Measurements from ENCODE around the gene MYH4. TPM values are rescaled to one million over a fixed set of nuclear protein-coding genes. Genes with fewer than 3 reads are reported as not detected.

MYH4 gene
- polyA plus RNA-seq (2013, experiment 1 of 2): not detected
- polyA plus RNA-seq (2013, experiment 2 of 2): not detected

DNA sequence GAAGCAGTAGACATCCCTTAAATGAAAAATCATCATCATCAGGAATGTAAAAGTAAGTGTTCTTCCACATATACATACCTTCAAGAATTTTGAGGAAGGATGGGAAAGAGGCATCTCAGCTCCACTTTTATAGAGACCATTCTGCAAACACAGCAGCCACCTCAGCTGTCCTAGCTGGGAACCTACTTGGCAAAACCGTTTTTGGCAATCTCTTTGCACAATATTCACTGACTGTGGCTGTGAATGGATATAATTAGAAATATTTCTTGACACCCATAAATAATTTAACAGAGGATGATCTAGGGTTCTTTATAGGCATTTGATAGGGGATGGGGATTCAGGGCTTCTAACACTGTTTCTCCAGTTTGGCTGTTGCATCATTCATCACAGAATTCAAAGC lies at the start of gene MYH4:
TSS of gene MYH4 (minus strand) at position 101 of the 400 bp plus-strand sequence. CDS start 2,814 bp downstream, outside the sequence.
- H3K36me3 ChIP-seq (ENCODE audit: control insufficient read depth, insufficient read depth, low read length): no peaks in the 10 kb centered on the region
- H3K9me3 ChIP-seq (ENCODE audit: control insufficient read depth, low read length): no peaks in the 10 kb centered on the region
- no CpG with 5 or more reads among the region's 1 CpG for WGBS, 2 experiments (ENCODE audit: insufficient coverage in 2 of 2)
- no peaks in the 10 kb centered on the region for H3K4me1 ChIP-seq (ENCODE audit: control insufficient read depth, insufficient read depth, low read length, poor library complexity, severe bottlenecking)
- no peak within 1 kb of the TSS for H3K4me3 ChIP-seq (ENCODE audit: extremely low read depth, insufficient read depth, low read length, poor library complexity, severe bottlenecking)
- H3K27ac ChIP-seq (ENCODE audit: low read depth, low read length, severe bottlenecking): no peak within 1 kb of the TSS

DNA sequence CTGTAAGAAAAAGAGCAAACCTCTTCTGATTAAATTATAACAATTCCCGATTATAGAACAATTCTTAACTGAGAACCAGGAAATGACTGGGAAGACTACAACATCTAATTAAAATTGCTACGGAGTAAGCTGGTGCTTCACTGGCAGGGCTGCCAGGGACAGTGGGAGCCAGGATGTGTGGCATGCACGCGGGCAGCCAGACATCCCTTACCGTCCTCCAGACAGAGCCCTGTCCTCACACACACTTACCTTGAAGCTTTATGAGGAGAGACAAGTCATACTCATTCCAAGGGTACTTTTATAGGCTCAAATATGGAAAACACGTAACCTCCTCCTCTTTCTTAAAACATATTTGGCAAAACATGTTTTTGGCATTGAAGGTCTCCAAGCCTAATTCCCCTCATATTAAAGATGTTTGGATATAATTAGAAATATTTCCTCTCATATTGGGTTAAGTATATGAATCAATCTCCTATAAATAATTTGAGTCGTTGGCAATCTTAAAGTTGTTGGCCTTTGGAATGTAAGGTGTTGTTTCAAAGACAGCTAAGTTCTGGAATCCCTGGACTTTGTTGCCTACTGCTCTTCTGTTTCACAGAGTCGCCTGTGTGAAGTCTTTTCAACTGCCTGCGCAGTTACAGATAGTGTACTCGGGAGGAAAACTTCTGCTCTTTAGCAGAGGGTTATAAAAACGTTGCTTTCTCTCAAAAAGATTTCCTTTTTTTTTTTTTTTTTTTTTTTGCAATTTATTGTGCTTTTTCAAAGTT lies 49.1 kb upstream of the MYH4 start, which contains the start of gene MYH1:
TSS of gene MYH1 (minus strand) at position 272 of the 767 bp plus-strand sequence. CDS start 1,900 bp downstream, outside the sequence.
- Histone ChIP-seq H3K4me1 (ENCODE audit: control insufficient read depth, insufficient read depth, low read length, poor library complexity, severe bottlenecking) (no peaks in the 10 kb centered on the region), H3K27ac (ENCODE audit: low read depth, low read length, severe bottlenecking) (no peak within 1 kb of the TSS), H3K9me3 (ENCODE audit: control insufficient read depth, low read length) (no peaks in the 10 kb centered on the region), H3K36me3 (ENCODE audit: control insufficient read depth, insufficient read depth, low read length) (no peaks in the 10 kb centered on the region), H3K4me3 (ENCODE audit: extremely low read depth, insufficient read depth, low read length, poor library complexity, severe bottlenecking) (no peak within 1 kb of the TSS)
- WGBS, 2 experiments (ENCODE audit: insufficient coverage in 2 of 2): 70 to 90% methylated on average over 2 to 5 of the region's 11 CpGs

DNA sequence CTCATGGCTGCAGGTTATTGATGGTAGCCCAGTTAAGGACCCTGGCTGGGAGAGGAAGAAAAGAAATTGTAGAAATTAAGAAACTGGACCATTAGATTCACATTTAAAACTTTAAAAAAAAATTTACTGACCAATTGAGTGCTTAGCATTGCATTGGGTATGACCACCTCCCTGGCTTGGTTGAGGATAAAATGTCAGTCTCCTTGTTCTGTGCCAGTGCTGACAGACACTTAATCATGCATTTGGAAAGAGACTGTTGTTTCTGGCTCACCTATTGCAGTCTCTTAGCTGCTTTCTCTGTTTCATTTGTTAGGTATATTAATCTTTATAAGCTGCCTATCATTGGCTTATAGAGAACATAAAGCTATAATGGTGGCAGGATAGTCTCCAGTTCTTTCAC lies 47.3 kb upstream of the MYH4 start:
- Histone ChIP-seq H3K9me3 (ENCODE audit: control insufficient read depth, low read length) (no peaks in the 10 kb centered on the region), H3K4me3 (ENCODE audit: extremely low read depth, insufficient read depth, low read length, poor library complexity, severe bottlenecking) (no peak overlapping the region), H3K27ac (ENCODE audit: low read depth, low read length, severe bottlenecking) (no peak overlapping the region), H3K36me3 (ENCODE audit: control insufficient read depth, insufficient read depth, low read length) (no peaks in the 10 kb centered on the region), H3K4me1 (ENCODE audit: control insufficient read depth, insufficient read depth, low read length, poor library complexity, severe bottlenecking) (no peaks in the 10 kb centered on the region)

DNA sequence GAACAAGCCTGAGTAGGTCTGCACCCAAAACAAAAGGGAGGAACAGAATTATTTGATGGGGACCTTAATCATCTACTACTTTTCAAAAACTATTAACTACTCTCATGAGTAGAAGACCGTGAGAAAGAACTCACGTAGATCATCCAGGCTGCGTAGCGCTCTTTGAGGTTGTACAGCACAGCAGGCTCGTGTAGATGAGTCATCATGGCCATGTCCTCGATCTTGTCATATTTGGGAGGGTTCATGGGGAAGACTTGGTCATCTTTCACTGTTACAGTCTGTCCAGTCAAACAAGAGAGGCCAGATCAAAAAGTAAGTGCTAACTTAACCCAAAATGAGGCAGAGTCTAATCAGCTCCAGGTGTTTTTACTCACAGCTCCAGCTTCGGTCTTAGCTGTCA lies 46.7 kb upstream of the MYH4 start:
- Histone ChIP-seq H3K4me1 (ENCODE audit: control insufficient read depth, insufficient read depth, low read length, poor library complexity, severe bottlenecking) (no peaks in the 10 kb centered on the region), H3K9me3 (ENCODE audit: control insufficient read depth, low read length) (no peaks in the 10 kb centered on the region), H3K36me3 (ENCODE audit: control insufficient read depth, insufficient read depth, low read length) (no peaks in the 10 kb centered on the region), H3K4me3 (ENCODE audit: extremely low read depth, insufficient read depth, low read length, poor library complexity, severe bottlenecking) (no peak overlapping the region), H3K27ac (ENCODE audit: low read depth, low read length, severe bottlenecking) (no peak overlapping the region)
- WGBS, 2 experiments (ENCODE audit: insufficient coverage in 2 of 2): 94 to 95% methylated on average over 3 to 6 of the region's 7 CpGs

DNA sequence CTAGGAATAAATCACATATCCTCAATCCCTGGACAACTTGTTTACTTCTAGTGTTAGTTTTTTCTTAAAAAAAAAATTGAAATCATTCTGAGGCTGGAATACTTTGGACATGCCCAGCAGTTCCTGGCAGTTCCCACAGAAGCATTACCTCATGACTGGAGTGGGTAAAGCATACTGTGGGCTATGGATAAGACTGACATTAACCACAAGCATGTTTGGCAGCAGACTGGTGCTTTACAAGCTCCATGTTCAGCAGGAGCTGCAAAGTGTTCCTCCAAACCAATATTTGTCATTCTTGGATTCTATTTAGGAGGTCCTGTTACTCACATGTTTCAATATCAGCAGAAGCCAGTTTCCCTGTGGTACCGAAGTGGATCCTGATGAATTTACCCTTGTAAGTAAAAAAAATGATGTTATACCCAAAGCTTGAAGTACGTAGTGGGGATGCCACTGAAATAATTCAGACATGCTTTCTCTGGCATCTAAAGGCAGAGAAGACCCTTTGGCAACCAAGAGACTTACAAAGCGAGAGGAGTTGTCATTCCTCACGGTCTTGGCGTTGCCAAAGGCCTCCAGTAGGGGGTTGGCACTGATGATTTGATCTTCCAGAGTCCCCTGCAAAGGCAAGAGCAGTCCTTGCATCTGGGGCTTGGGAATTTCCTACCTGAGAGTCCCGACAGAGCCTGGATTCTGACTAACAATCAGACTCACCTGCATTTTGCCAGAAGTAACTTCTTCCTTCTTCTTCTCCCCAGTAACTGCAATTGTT lies 44.1 kb upstream of the MYH4 start:
- Histone ChIP-seq H3K9me3 (ENCODE audit: control insufficient read depth, low read length) (no peaks in the 10 kb centered on the region), H3K4me1 (ENCODE audit: control insufficient read depth, insufficient read depth, low read length, poor library complexity, severe bottlenecking) (no peaks in the 10 kb centered on the region), H3K36me3 (ENCODE audit: control insufficient read depth, insufficient read depth, low read length) (no peaks in the 10 kb centered on the region), H3K4me3 (ENCODE audit: extremely low read depth, insufficient read depth, low read length, poor library complexity, severe bottlenecking) (no peak overlapping the region), H3K27ac (ENCODE audit: low read depth, low read length, severe bottlenecking) (no peak overlapping the region)
- 59 to 90% methylated on average over 2 of the region's 6 CpGs for WGBS, 2 experiments (ENCODE audit: insufficient coverage in 2 of 2)

DNA sequence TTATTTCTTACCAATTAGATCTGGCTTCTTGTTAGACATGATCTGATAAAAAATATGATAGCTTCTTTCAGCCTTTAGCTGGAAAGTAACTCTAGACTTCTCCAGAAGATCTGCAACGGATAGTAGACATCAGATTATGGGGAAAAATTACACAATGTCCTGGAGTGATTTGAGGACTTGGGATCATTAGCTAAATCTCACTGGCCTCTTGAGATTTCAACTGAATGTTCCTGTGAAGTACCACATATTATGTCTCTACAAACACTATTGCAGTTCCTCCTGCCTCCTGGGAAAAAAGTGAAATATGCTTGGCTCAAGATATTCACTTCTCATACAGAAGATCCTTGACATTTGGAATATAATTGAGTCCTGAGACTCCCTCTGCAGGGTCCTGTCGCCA lies 43.5 kb upstream of the MYH4 start:
- no peak overlapping the region for H3K27ac ChIP-seq (ENCODE audit: low read depth, low read length, severe bottlenecking)
- 80 to 100% methylated on average over 1 of the region's 2 CpGs for WGBS, 2 experiments (ENCODE audit: insufficient coverage in 2 of 2)
- no peaks in the 10 kb centered on the region for H3K9me3 ChIP-seq (ENCODE audit: control insufficient read depth, low read length)
- no peaks in the 10 kb centered on the region for H3K4me1 ChIP-seq (ENCODE audit: control insufficient read depth, insufficient read depth, low read length, poor library complexity, severe bottlenecking)
- H3K4me3 ChIP-seq (ENCODE audit: extremely low read depth, insufficient read depth, low read length, poor library complexity, severe bottlenecking): no peak overlapping the region
- no peaks in the 10 kb centered on the region for H3K36me3 ChIP-seq (ENCODE audit: control insufficient read depth, insufficient read depth, low read length)

DNA sequence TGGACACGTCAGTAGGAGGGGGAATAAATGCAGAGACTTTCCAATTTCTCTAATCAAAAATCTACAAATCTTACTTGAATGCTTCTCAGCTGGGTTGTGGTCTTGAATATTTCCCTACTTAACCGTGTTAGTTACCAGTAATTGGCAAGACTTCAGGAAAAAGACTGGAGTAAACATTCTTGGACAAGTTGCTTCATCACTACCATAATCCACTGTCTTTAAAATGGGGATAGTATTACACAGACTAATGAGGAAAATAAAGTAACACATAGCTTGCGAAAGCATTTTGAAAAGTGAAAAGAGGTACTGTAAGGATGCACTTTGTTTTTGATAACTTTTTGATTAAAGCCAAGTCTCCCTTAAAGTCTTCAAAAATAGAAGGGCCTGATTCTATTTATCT lies 30.6 kb upstream of the MYH4 start:
- 100% methylated on average over 1 of the region's 3 CpGs; no CpG with 5 or more reads in 1 of the 2 experiments for whole genome bisulfite sequencing, 2 experiments (ENCODE audit: insufficient coverage in 2 of 2)
- no peaks in the 10 kb centered on the region for H3K36me3 ChIP-seq (ENCODE audit: control insufficient read depth, insufficient read depth, low read length)
- no peaks in the 10 kb centered on the region for H3K4me1 ChIP-seq (ENCODE audit: control insufficient read depth, insufficient read depth, low read length, poor library complexity, severe bottlenecking)
- no peak overlapping the region for H3K27ac ChIP-seq (ENCODE audit: low read depth, low read length, severe bottlenecking)
- H3K9me3 ChIP-seq (ENCODE audit: control insufficient read depth, low read length): no peaks in the 10 kb centered on the region
- no peak overlapping the region for H3K4me3 ChIP-seq (ENCODE audit: extremely low read depth, insufficient read depth, low read length, poor library complexity, severe bottlenecking)

DNA sequence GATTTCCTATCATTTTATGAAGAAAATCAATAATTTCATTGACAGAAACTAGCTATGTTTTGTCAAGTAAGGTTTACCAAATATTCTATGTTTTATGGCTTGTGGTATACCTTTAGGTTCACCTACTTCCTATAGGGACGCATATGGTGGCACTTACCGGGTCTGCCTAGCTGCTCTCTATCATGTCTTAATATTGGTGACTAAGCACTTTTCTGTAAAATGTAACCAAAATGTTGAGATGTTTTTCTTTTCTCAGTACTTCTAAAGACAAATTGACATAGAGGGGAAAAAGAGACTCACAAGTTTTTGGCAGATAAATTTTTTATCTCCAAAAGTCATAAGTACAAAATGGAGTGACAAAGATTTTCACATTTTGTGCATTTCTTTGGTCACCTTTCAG lies 22.6 kb upstream of the MYH4 start:
- peaks cover 6% of the 10 kb centered on the region for H3K9me3 ChIP-seq (ENCODE audit: control insufficient read depth, low read length)
- no peaks in the 10 kb centered on the region for H3K4me1 ChIP-seq (ENCODE audit: control insufficient read depth, insufficient read depth, low read length, poor library complexity, severe bottlenecking)
- H3K27ac ChIP-seq (ENCODE audit: low read depth, low read length, severe bottlenecking): no peak overlapping the region
- 100% methylated on average over 1 of the region's 2 CpGs; no CpG with 5 or more reads in 1 of the 2 experiments for WGBS, 2 experiments (ENCODE audit: insufficient coverage in 2 of 2)
- no peaks in the 10 kb centered on the region for H3K36me3 ChIP-seq (ENCODE audit: control insufficient read depth, insufficient read depth, low read length)
- H3K4me3 ChIP-seq (ENCODE audit: extremely low read depth, insufficient read depth, low read length, poor library complexity, severe bottlenecking): no peak overlapping the region

DNA sequence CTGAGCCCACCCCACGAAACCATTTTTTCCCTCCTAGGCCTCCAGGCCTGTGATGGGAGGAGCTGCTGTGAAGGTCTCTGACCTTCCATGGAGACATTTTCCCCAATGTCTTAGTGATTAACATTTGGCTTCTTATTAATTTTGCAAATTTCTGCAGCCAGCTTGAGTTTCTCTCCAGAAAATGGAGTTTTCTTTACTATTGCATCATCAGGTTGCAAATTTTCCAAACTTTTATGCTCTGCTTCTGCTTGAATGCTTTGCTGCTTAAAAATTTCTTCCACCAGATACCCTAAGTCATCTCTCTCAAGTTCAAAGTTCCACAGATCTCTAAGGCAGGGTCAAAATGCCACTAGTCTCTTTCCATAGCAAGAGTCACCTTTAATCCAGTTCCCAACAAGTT lies 12.9 kb upstream of the MYH4 start:
- H3K36me3 ChIP-seq (ENCODE audit: control insufficient read depth, insufficient read depth, low read length): no peaks in the 10 kb centered on the region
- H3K4me1 ChIP-seq (ENCODE audit: control insufficient read depth, insufficient read depth, low read length, poor library complexity, severe bottlenecking): no peaks in the 10 kb centered on the region
- no peak overlapping the region for H3K4me3 ChIP-seq (ENCODE audit: extremely low read depth, insufficient read depth, low read length, poor library complexity, severe bottlenecking)
- no peaks in the 10 kb centered on the region for H3K9me3 ChIP-seq (ENCODE audit: control insufficient read depth, low read length)
- WGBS, 2 experiments (ENCODE audit: insufficient coverage in 2 of 2): 100% methylated on average over 1 of the region's 1 CpG; no CpG with 5 or more reads in 1 of the 2 experiments
- H3K27ac ChIP-seq (ENCODE audit: low read depth, low read length, severe bottlenecking): no peak overlapping the region

DNA sequence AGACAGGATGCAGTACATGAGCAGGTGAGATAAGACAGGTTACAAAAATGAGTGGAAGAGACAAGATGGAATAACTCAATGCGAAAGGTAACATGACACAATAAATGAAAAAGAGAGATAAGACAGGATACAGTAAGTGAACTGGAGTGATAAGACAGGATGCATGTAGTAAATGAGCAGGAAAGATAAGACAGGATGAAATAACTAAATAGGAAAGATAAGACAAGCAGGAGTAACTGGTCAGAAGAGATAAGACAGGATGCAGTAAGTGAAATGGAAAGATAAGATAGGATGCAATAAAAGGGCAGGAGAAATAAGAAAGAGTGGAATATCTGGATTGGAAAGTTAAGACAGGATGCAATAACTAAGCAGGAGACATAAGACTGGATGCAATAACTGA lies 8.3 kb upstream of the MYH4 start:
- Histone ChIP-seq H3K36me3 (ENCODE audit: control insufficient read depth, insufficient read depth, low read length) (no peaks in the 10 kb centered on the region), H3K4me3 (ENCODE audit: extremely low read depth, insufficient read depth, low read length, poor library complexity, severe bottlenecking) (no peak overlapping the region), H3K27ac (ENCODE audit: low read depth, low read length, severe bottlenecking) (peak overlapping the region; percentile 50), H3K4me1 (ENCODE audit: control insufficient read depth, insufficient read depth, low read length, poor library complexity, severe bottlenecking) (no peaks in the 10 kb centered on the region), H3K9me3 (ENCODE audit: control insufficient read depth, low read length) (no peaks in the 10 kb centered on the region)
- 57 to 69% methylated on average over 1 of the region's 1 CpG for WGBS, 2 experiments (ENCODE audit: insufficient coverage in 2 of 2)

DNA sequence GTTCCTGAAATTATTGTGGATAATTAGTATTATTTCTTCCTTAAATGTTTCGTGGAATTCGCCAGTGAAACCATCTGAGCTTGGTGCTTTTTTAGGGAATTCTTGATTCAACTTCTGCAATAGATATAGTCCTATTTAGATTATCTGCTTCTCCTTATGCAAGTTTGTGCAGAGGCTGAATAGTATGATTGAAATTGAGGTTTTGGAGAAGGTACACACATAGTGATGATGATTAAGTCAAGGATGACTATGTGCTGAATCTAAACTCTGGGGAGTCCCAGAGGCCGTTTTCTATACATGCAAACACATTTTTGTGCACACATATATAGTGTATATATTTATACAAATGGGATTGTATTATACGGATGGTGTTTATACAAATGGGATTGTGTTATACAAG lies 5.2 kb upstream of the MYH4 start:
- WGBS, 2 experiments (ENCODE audit: insufficient coverage in 2 of 2): 100% methylated on average over 1 of the region's 4 CpGs; no CpG with 5 or more reads in 1 of the 2 experiments
- Histone ChIP-seq H3K27ac (ENCODE audit: low read depth, low read length, severe bottlenecking) (no peak overlapping the region), H3K4me1 (ENCODE audit: control insufficient read depth, insufficient read depth, low read length, poor library complexity, severe bottlenecking) (no peaks in the 10 kb centered on the region), H3K4me3 (ENCODE audit: extremely low read depth, insufficient read depth, low read length, poor library complexity, severe bottlenecking) (no peak overlapping the region), H3K9me3 (ENCODE audit: control insufficient read depth, low read length) (no peaks in the 10 kb centered on the region), H3K36me3 (ENCODE audit: control insufficient read depth, insufficient read depth, low read length) (no peaks in the 10 kb centered on the region)
